Right cardiac atrium (tissue), 5 donors: ENCODE results near the gene RAB24. TPM values are rescaled to one million over a fixed set of nuclear protein-coding genes. Genes with fewer than 3 reads are reported as not detected.

ENCODE experiments used
- ATAC-seq, 2 donors: fragments of 200-7000 bp; cut with Tn5 transposase; one replicate each; pipeline versions ENCODE4 v1.8.0 to v1.9.1; 2020; ENCODE audit warnings: moderate library complexity in 2 of 2, mild to moderate bottlenecking in 1 of 2
- DNase-seq, 3 donors: peaks; one replicate each; pipeline ENCODE4 v3.0.0-alpha.2; 2020
- H3K27ac ChIP-seq: one replicate; pipeline ENCODE4 v1.5.1; 2013; ENCODE audit warnings: mild to moderate bottlenecking, low read length, control low read depth, moderate library complexity
- H3K27me3 ChIP-seq: one replicate; pipeline ENCODE4 v1.6.1; 2013; ENCODE audit not compliant: control insufficient read depth, insufficient read depth
- H3K4me1 ChIP-seq: one replicate; pipeline ENCODE4 v1.6.1; 2013; ENCODE audit warnings: low read length; ENCODE audit not compliant: control insufficient read depth, insufficient read depth
- H3K4me3 ChIP-seq: one replicate; pipeline ENCODE4 v1.5.1; 2013; ENCODE audit warnings: low read length, control low read depth
- H3K9me3 ChIP-seq: one replicate; pipeline ENCODE4 v1.6.1; 2013; ENCODE audit warnings: low read length; ENCODE audit not compliant: control insufficient read depth
- WGBS: extraction: QIAGEN DNeasy Blood & Tissue Kit; methylation state at CpG from one replicate; pipeline ENCODE4 v1.1.7; 2013; 5-methylcytosine and 5-hydroxymethylcytosine counted together
- intact Hi-C, 4 donors: fragments of 100-400 bp; cut with DNase I; formaldehyde crosslinking; loops; one replicate each; pipeline versions ENCODE4 v1.11.0 to v1.14.0; 2022 to 2023
- long read RNA-seq, 4 donors: library from polyadenylated mRNA; unstranded; transcript quantifications; one replicate each; pipeline ENCODE4 v2.0.0, GENCODE V29; 2020 to 2021
- polyA plus RNA-seq: library from polyadenylated mRNA; stranded (reverse); fragments of 200-250 nt; gene quantifications from one replicate; pipeline ENCODE4 v1.2.3, GENCODE V29; 2013
- total RNA-seq, 4 donors: library from RNA; stranded (reverse); fragmentation: NEBNext Ultra II Directional; extraction: Animal tissue kit (Norgen Biotek cat#: 25700); gene quantifications; one replicate each; pipeline ENCODE4 v1.2.1, GENCODE V29; 2021
- donor health status: healthy with polysubstance abuse.
- donor health status: DM: no; HTN: yes; CAD: no.
- donor health status: DM: no; HTN: no; CAD: no.
- donor health status: DM: no; HTN: yes; CAD: no; lungs with severe emphysema.
- donor health status: DM: yes; HTN: yes; CAD: no.

The RAB24 gene
- total RNA-seq (10 to 100 TPM; 15.0 to 23.8 (median 20.6) TPM), polyA plus RNA-seq (28.6 TPM)
- long read RNA-seq, donor 1, transcript RAB24-204 (9 exons, 1,236 nt), result minor isoform, 11 of 41 reads
- long read RNA-seq, donor 1, transcript RAB24-206 (7 exons, 1,820 nt), result minor isoform, 6 of 41 reads
- long read RNA-seq, donor 1, transcript RAB24-201 (8 exons, 1,311 nt), result major isoform, 17 of 41 reads
- long read RNA-seq, donor 1, partial matches to known transcripts, result 1 of 41 reads
- long read RNA-seq, donor 1, other reads (novel, unspliced or antisense), result 5 of 41 reads
- long read RNA-seq, donor 2, transcript RAB24-201 (8 exons, 1,311 nt), result major isoform, 15 of 19 reads
- long read RNA-seq, donor 2, partial matches to known transcripts, result 0 of 19 reads
- long read RNA-seq, donor 2, other reads (novel, unspliced or antisense), result 1 of 19 reads
- long read RNA-seq, donor 3, transcript RAB24-201 (8 exons, 1,311 nt), result major isoform, 50 of 96 reads
- long read RNA-seq, donor 3, transcript RAB24-206 (7 exons, 1,820 nt), result minor isoform, 17 of 96 reads
- long read RNA-seq, donor 3, transcript RAB24-204 (9 exons, 1,236 nt), result minor isoform, 9 of 96 reads
- long read RNA-seq, donor 3, partial matches to known transcripts, result 2 of 96 reads
- long read RNA-seq, donor 3, other reads (novel, unspliced or antisense), result 17 of 96 reads
- long read RNA-seq, donor 4, transcript RAB24-201 (8 exons, 1,311 nt), result major isoform, 15 of 23 reads
- long read RNA-seq, donor 4, partial matches to known transcripts, result 1 of 23 reads
- long read RNA-seq, donor 4, other reads (novel, unspliced or antisense), result 2 of 23 reads

DNA sequence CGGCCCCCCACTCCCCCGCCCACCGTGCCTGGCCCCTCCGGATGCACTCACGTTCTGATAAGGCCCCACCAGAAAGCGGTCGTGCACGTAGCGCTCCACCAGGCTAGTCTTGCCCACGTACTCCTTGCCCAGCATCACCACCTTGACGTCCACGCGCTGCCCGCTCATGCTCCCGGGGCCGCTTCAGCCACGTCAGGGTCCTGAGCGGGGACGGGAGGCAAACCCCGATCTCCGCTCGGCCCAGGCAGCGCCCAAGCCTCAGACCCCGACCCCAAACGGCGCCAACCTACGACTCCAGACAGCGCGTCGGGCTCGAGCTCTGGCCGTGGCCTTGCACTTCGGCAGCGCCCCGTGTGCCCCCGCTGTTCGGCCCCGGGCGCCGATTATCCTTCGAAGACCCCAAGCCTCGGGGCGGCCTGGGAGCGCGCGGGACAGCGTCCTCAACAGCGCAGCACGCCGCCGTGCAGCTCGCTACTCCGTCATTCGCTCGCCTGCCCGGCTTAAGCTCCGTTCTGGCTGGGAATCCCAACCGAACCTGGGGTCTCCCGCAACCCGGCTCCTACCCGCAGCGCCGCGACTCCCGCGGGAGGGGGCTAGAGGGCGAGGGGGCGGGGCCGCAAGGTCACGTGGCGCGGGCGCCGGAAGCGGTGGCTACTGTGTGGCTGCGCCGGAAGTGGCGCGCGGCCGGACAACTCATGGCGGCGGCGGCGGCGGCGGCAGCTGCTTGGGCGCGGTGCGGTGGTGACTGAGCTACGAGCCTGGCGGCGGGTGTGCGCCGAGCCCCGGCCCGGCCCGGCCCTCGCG is at the start of gene RAB24, which contains the start of gene PRELID1:
Gene RAB24 (minus strand): TSS at position 599 of the 804 bp plus-strand sequence. CDS start 431 bp downstream, at position 168.
Gene PRELID1 (plus strand): TSS at position 679 of the 804 bp plus-strand sequence. CDS start 187 bp downstream, outside the sequence.
- H3K4me3 ChIP-seq, result peak within 1 kb of the TSS; percentile 69
- peak; percentile 91 to 97 (median 96) for DNase-seq
- WGBS, result under 1% methylated on average over 100 of the region's 100 CpGs
- H3K27me3 ChIP-seq, result no peaks in the 10 kb centered on the region
- peak within 1 kb of the TSS; percentile 69 for H3K27ac ChIP-seq
- peaks cover 18% of the 10 kb centered on the region for H3K4me1 ChIP-seq
- ATAC-seq, result peak; percentile 79 to 86
- no peaks in the 10 kb centered on the region for H3K9me3 ChIP-seq
- intact Hi-C loops, result loop anchor here in 1 of 4 donors (10.0 kb wide), 1 partner anchor 189 kb away; no protein-coding TSS in a partner anchor

DNA sequence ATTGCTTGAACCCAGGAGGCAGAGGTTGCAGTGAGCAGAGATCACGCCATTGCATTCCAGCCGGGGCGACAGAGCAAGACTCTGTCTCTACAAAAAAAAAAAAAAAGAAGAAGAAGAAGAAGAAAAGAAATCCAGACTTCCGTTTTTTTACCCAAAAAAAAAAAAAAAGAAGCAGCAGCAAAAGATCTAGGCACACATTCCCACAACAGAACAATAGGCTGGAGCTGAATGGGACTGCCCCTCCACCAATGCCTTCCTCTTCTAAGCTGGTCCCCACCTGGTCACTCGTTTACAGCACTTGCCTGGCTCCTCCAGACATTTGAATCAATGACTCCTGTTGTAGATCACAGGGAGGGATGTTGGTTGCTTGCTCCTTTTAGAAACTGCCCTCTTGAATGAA is 49.6 kb upstream of the RAB24 start:
- Histone ChIP-seq H3K4me1 (no peaks in the 10 kb centered on the region), H3K27ac (no peak overlapping the region), H3K9me3 (no peaks in the 10 kb centered on the region), H3K4me3 (no peak overlapping the region), H3K27me3 (no peaks in the 10 kb centered on the region)
- ATAC-seq, result no peak
- intact Hi-C loops, result no loop called here
- 71% methylated on average over 5 of the region's 5 CpGs for WGBS
- DNase-seq, result peak in 1 of 3 donors; percentile 12

DNA sequence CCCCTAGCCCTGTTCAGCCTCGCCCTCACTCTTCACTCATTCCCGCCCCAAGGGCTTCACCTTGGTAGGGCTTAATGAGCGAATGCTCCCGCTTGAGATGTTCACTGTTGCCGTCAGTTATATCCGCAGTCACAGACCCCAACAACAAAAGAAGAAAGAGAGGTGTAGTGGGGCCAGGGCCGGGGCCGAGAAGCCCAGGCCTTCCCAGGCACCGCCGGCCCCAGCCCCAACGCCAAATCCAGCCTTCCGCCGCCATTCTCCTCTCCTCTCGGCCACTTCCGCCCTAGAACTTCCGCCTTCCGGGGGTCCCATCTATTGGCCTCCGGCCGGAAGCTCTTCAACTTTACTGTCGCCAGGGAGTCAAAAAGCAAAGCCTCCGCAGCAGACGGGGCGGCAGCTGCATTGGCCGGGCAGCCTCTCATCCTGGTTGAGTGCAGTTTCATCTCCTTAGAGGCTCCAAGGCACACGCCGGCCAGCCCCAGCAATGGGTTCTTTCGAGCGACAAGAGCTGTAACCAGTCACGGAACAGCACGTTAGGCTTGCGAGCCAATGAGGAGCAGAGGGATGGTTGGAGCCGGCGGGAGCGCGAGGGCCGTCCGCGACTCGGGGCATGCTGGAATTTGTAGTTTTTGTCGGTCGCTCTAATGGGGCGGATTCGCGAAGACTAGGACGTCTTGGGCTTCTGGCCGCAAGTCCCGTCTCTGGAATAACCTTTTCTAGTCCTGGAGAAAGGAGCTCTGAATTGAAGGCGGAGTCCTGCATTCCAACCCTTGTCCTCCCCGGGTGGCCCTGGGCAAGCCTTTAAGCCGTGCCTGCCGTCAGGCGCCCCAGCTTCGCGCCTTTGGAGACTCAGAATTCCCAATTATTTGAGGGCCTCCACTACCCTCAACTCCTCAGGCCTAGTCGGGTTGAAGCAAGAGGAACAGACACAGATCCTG is 48.1 kb upstream of the RAB24 start, which contains the start of gene LMAN2:
Gene LMAN2 (minus strand): TSS at position 277 of the 938 bp plus-strand sequence. CDS start 21 bp downstream, at position 256.
- H3K9me3 ChIP-seq, result no peaks in the 10 kb centered on the region
- ATAC-seq (peak; percentile 98 to 99), DNase-seq (peak; percentile 94 to 96 (median 95))
- H3K27me3 ChIP-seq, result no peaks in the 10 kb centered on the region
- intact Hi-C loops, result no loop called here
- peak within 1 kb of the TSS; percentile 92 for H3K4me3 ChIP-seq
- H3K27ac ChIP-seq, result peak within 1 kb of the TSS; percentile 99
- H3K4me1 ChIP-seq, result no peaks in the 10 kb centered on the region
- WGBS, result 6% methylated on average over 55 of the region's 55 CpGs

DNA sequence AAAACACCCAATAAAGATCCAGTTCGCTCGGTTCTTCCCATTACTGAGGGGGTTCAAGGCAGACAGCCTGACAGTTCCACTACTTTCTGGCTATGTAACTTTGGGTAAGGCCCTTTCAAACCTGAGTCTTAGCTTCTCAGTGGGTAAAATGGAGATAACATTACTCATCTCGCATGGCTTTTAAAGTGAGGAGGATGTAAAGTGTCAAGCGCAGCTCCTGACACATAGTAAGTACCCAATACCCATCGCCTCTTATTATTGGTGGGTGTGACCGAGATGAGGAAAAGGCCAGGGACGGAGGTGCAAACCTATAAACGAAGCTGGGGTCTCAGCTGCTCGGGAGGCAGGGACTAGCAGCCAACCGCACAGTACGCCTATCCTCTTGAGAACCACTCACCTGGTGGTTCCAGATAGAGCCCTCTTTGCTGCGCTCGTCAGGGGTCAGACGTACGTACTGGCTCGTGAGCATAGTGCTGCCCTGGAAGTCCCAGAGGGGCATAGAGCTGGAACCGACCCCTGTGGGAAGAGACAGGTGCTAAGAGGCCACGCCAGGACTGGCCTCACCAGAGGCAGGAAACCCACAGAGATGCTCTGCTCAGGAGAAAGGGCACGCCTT is 47.4 kb upstream of the RAB24 start:
- peak overlapping the region; percentile 99 for H3K27ac ChIP-seq
- ATAC-seq (no peak), DNase-seq (peak in 1 of 3 donors; percentile 61)
- no peaks in the 10 kb centered on the region for H3K9me3 ChIP-seq
- H3K4me1 ChIP-seq, result no peaks in the 10 kb centered on the region
- intact Hi-C loops, result no loop called here
- H3K27me3 ChIP-seq, result no peaks in the 10 kb centered on the region
- H3K4me3 ChIP-seq, result peak overlapping the region; percentile 92
- WGBS, result 13% methylated on average over 19 of the region's 19 CpGs

DNA sequence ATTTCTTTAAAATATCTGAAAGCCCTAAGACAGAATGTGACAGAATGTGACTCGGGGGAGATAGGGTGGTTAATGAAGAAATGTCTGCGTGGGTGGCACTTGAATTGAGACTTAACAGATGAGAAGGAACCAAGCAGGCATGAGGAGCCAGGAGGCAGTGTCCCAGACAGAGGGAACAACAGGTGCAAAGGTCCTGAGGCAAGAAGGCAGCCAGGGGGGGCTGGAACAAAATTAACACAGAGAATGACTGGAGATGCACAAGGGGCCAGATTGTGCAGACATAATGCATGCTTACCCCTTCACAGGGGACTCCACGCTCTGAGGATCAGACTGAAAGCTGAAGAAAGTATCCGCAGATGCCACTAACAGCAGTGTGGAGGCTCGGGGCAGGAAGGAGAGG is 46.2 kb upstream of the RAB24 start:
- DNase-seq (peak in 1 of 3 donors; percentile 31), ATAC-seq (no peak)
- Histone ChIP-seq H3K4me3 (no peak overlapping the region), H3K27ac (no peak overlapping the region), H3K27me3 (no peaks in the 10 kb centered on the region), H3K9me3 (no peaks in the 10 kb centered on the region), H3K4me1 (no peaks in the 10 kb centered on the region)
- intact Hi-C loops, result no loop called here
- 83% methylated on average over 5 of the region's 5 CpGs for WGBS

DNA sequence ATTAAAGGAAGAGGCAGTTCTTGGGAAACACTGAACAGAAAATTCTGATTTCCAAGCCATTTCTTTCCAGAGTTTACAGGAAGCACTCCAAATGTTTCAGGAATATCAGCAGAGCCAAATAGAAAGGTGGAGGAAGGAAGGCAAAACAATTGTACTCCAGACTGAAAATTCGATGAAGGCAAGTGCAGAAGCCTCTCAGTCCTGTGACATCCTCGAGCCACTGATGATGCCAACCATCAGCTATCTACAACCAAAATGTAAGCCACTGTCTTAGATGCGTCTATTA is 45.8 kb upstream of the RAB24 start:
- ATAC-seq, result no peak
- intact Hi-C loops, result no loop called here
- Histone ChIP-seq H3K9me3 (no peaks in the 10 kb centered on the region), H3K4me3 (no peak overlapping the region), H3K27ac (no peak overlapping the region), H3K4me1 (no peaks in the 10 kb centered on the region), H3K27me3 (no peaks in the 10 kb centered on the region)
- WGBS, result 59% methylated on average over 3 of the region's 3 CpGs
- DNase-seq, result no peak

DNA sequence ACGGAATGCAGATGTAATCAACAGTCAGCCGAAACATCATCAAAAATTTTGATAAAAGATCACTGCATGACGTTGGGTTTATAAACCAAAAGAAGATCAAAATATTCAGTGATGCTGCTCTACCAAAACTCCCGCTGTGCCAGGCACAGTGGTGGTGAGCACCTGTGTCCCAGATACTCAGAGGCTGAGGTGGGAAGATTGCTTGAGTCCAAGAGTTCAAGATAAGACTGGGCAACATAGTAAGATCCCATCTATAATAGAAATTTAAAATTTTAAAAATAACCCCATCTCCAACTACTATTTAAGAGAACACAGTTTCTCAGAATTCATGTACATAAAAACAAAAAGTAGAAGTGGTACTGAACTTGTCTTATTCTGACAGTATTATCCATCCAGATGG is 44.2 kb upstream of the RAB24 start:
- intact Hi-C loops, result no loop called here
- no peak overlapping the region for H3K4me3 ChIP-seq
- H3K9me3 ChIP-seq, result no peaks in the 10 kb centered on the region
- no peak for ATAC-seq
- 87% methylated on average over 4 of the region's 4 CpGs for WGBS
- no peaks in the 10 kb centered on the region for H3K4me1 ChIP-seq
- no peaks in the 10 kb centered on the region for H3K27me3 ChIP-seq
- no peak overlapping the region for H3K27ac ChIP-seq
- DNase-seq, result no peak

DNA sequence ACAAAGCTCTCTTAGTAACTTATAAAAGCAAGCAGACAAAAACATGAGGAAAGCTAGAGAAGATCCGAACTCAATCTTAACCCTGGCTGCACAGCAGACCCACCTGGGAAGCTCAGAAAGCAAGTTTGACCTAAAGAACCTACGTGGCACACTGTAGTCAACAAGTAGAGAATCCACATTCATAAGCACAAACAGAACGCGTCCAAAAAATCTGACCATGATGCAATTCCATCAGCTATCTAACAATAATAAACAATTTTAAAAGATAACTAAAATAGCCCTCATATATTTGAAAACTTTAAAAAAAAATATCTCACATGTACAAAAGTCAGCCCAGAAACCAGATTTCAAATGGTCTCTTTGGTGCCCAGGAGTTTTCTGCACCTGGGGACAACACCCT is 43.3 kb upstream of the RAB24 start:
- ATAC-seq (no peak), DNase-seq (no peak)
- WGBS, result 71% methylated on average over 4 of the region's 4 CpGs
- no peaks in the 10 kb centered on the region for H3K4me1 ChIP-seq
- H3K27ac ChIP-seq, result no peak overlapping the region
- no peak overlapping the region for H3K4me3 ChIP-seq
- H3K9me3 ChIP-seq, result no peaks in the 10 kb centered on the region
- intact Hi-C loops, result no loop called here
- no peaks in the 10 kb centered on the region for H3K27me3 ChIP-seq

DNA sequence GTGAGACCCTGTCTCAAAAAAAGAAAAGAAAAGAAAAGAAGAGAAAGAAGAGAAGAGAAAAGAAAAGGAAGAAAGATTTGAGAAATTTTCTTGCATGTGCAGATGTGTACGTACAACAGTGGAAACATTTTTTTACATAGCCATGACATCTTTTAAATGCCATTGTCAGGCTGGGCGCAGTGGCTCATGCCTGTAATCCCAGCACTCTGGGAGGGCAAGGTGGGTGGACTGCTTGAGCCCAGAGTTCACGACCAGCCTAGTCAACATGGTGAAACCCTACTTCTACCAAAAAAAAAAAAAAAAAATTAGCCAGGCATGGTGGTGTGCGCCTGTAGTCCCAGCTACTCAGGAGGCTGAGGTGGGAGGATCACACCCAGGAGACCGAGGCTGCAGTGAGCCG is 41.4 kb upstream of the RAB24 start:
- no peaks in the 10 kb centered on the region for H3K27me3 ChIP-seq
- 95% methylated on average over 6 of the region's 6 CpGs for WGBS
- DNase-seq, result no peak
- intact Hi-C loops, result no loop called here
- no peak overlapping the region for H3K4me3 ChIP-seq
- H3K27ac ChIP-seq, result no peak overlapping the region
- no peak for ATAC-seq
- H3K4me1 ChIP-seq, result no peaks in the 10 kb centered on the region
- H3K9me3 ChIP-seq, result no peaks in the 10 kb centered on the region
